Measurements from ENCODE around the gene UROC1.

- TF ChIP-seq POLR2AphosphoS5 (IDR thresholded peaks at IDR 0.05; ENCODE audit: low read depth, low read length) (no peak), POLR2A (IDR thresholded peaks at IDR 0.05; ENCODE audit: low read depth, low read length) (no peak)
Observed at GRCh38 chr3:126481808-126482502, 35.6 kb downstream of the UROC1 start.
